ENCODE results near the gene CDKN1B. TPM values are rescaled to one million over a fixed set of nuclear protein-coding genes. Genes with fewer than 3 reads are reported as not detected.

The CDKN1B gene
- total RNA-seq, result 10 to 100 TPM; 16.6 to 89.8 (median 68.6) TPM

DNA sequence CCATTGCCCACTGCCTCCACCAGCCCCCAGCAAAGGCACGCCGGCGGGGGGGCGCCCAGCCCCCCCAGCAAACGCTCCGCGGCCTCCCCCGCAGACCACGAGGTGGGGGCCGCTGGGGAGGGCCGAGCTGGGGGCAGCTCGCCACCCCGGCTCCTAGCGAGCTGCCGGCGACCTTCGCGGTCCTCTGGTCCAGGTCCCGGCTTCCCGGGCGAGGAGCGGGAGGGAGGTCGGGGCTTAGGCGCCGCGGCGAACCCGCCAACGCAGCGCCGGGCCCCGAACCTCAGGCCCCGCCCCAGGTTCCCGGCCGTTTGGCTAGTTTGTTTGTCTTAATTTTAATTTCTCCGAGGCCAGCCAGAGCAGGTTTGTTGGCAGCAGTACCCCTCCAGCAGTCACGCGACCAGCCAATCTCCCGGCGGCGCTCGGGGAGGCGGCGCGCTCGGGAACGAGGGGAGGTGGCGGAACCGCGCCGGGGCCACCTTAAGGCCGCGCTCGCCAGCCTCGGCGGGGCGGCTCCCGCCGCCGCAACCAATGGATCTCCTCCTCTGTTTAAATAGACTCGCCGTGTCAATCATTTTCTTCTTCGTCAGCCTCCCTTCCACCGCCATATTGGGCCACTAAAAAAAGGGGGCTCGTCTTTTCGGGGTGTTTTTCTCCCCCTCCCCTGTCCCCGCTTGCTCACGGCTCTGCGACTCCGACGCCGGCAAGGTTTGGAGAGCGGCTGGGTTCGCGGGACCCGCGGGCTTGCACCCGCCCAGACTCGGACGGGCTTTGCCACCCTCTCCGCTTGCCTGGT is at the start of gene CDKN1B:
Gene CDKN1B (plus strand): TSS at position 576 of the 793 bp plus-strand sequence. CDS start 472 bp downstream, outside the sequence.
- Histone ChIP-seq H3K4me1 (replicated peaks in 1 of 2) (peaks cover 24 to 30% of the 10 kb centered on the region in 2 donors), H3K4me3 (peak within 1 kb of the TSS; percentile 76 to 97 (median 96)), H3K27ac (peak within 1 kb of the TSS; percentile 92 to 98)
- WGBS, 10 experiments, result 0% methylated on average over 1 to 8 of the region's 81 CpGs; no CpG with 5 or more reads in 4 of the 10 experiments
- in situ Hi-C loops (cut with MboI; ENCODE audit: low pct_unique_long_range_greater_than_20kb in 2 of 9, low sequenced_read_pairs in 9 of 9, unreplicated experiment in 9 of 9), result loop anchor here in 4 of 9 experiments (25.0 kb wide), 4 partner anchors 205 to 1130 kb away; partner anchors contain the start of genes BORCS5 (in 2 of the 4) and MANSC1 (in 2 of the 4)
- peak; percentile 81 to 93 (median 89) for ATAC-seq (replicated peaks in 6 of 8)

DNA sequence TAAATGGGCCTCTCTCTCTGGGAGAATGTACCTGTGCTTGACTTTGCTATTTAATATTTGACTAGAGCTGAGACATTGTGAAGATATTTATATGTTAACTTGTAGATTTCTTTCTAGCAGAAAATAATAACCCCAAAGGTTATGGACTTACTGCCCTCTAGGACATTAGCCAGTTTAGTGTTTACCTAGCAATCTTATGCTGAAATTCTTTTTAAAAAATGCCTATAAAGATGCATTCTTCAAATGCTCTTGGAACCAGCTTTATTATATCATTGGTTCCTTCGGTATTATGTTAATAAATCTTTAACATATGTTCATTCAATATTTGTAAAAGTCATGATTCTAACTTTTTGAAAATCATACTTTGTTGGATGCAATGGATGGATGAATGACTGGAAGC is 49.2 kb upstream of the CDKN1B start:
- no peak for ATAC-seq (replicated peaks in 6 of 8)
- in situ Hi-C loops (cut with MboI; ENCODE audit: low pct_unique_long_range_greater_than_20kb in 2 of 9, low sequenced_read_pairs in 9 of 9, unreplicated experiment in 9 of 9), result loop anchor here in 1 of 9 experiments (25.0 kb wide), 1 partner anchor 281 kb away; no protein-coding TSS in a partner anchor
- Histone ChIP-seq H3K4me1 (replicated peaks in 1 of 2) (peaks cover 0 to 10% of the 10 kb centered on the region in 2 donors), H3K4me3 (no peak overlapping the region), H3K27ac (no peak overlapping the region)
- 9 to 100% (median 83%) methylated on average over 1 of the region's 1 CpG; no CpG with 5 or more reads in 1 of the 10 experiments for WGBS, 10 experiments

DNA sequence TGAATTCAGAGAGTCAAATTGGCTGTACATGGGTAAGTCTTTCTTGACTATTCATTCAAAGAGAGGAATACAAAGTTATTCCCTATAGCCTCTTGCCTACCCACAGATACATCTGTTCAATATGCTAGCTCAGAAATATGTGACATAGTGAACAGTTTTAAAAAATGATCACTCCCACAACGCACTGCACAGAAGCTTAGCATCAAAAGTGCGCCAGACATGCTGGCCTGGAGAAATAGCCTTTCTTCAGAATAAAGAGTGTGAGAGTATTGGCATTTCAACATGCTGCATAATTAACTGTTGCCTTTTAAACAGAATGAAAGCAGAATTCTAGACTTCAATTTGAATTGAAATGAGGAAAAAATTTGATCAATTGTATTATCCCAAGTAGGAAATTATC is 48.1 kb upstream of the CDKN1B start:
- in situ Hi-C loops (cut with MboI; ENCODE audit: low pct_unique_long_range_greater_than_20kb in 2 of 9, low sequenced_read_pairs in 9 of 9, unreplicated experiment in 9 of 9), result loop anchor here in 1 of 9 experiments (25.0 kb wide), 1 partner anchor 282 kb away; no protein-coding TSS in a partner anchor
- no peak for ATAC-seq (replicated peaks in 6 of 8)
- no peak overlapping the region for H3K27ac ChIP-seq
- no peak overlapping the region for H3K4me3 ChIP-seq
- H3K4me1 ChIP-seq (replicated peaks in 1 of 2), result peaks cover 0 to 10% of the 10 kb centered on the region in 2 donors
- 87 to 100% (median 100%) methylated on average over 1 to 2 of the region's 2 CpGs; no CpG with 5 or more reads in 1 of the 10 experiments for WGBS, 10 experiments

DNA sequence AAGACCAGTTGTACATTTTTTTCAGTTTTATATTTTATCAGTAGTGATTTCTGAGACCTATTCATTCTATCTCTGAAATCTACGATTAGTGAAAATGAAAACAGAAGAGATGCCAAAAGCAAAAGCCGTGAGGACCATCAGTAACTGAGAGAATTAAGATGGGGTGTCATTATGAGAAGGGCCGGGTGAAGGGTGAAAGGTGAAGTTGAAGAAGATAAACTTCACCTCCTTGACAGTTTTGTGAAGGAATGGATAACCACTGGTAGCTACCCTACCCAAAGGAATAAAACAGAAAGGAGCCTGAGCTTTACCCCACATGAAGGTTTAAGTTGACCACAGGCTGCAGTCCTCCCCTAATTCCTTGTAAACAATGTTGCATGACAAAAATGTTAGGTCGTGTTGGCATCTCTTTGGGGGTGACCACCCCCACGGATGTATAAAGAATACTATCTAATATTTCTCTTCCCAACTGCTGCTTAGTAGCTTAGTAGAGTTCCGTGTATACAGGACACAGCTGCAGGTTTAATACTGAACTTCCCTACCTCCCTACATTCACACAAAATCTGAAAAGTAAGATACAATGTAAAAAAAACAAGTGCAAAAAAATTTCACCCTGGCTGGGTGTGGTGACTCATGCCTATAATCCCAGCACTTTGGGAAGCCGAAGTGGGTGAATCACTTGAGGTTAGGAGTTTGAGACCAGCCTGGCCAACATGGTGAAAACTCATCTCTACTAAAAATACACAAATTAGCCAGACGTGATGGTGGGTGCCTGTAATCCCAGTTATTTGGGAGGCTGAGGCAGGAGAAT is 45.1 kb upstream of the CDKN1B start:
- Histone ChIP-seq H3K27ac (no peak overlapping the region), H3K4me1 (replicated peaks in 1 of 2) (peaks cover 0 to 9% of the 10 kb centered on the region in 2 donors), H3K4me3 (no peak overlapping the region)
- in situ Hi-C loops (cut with MboI; ENCODE audit: low pct_unique_long_range_greater_than_20kb in 2 of 9, low sequenced_read_pairs in 9 of 9, unreplicated experiment in 9 of 9), result loop anchor here in 1 of 9 experiments (25.0 kb wide), 1 partner anchor 285 kb away; no protein-coding TSS in a partner anchor
- ATAC-seq (replicated peaks in 6 of 8), result no peak
- 47 to 100% (median 81%) methylated on average over 1 to 7 of the region's 8 CpGs for WGBS, 10 experiments

GRCh38 chr12:12673296-12673695 is 43.9 kb upstream of the CDKN1B start:
- Histone ChIP-seq H3K27ac (no peak overlapping the region), H3K4me3 (no peak overlapping the region), H3K4me1 (replicated peaks in 1 of 2) (peaks cover 0 to 11% of the 10 kb centered on the region in 2 donors)
- WGBS, 10 experiments, result 80 to 100% (median 94%) methylated on average over 1 to 3 of the region's 3 CpGs; no CpG with 5 or more reads in 1 of the 10 experiments
- in situ Hi-C loops (cut with MboI; ENCODE audit: low pct_unique_long_range_greater_than_20kb in 2 of 9, low sequenced_read_pairs in 9 of 9, unreplicated experiment in 9 of 9), result loop anchor here in 1 of 9 experiments (25.0 kb wide), 1 partner anchor 286 kb away; no protein-coding TSS in a partner anchor
- ATAC-seq (replicated peaks in 6 of 8), result no peak

- H3K4me3 ChIP-seq, result no peak overlapping the region
- ATAC-seq (replicated peaks in 6 of 8), result no peak
- H3K4me1 ChIP-seq (replicated peaks in 1 of 2), result peaks cover 12 to 13% of the 10 kb centered on the region in 2 donors
- 0 to 50% (median 17%) methylated on average over 1 to 3 of the region's 3 CpGs; no CpG with 5 or more reads in 1 of the 10 experiments for WGBS, 10 experiments
- in situ Hi-C loops (cut with MboI; ENCODE audit: low pct_unique_long_range_greater_than_20kb in 2 of 9, low sequenced_read_pairs in 9 of 9, unreplicated experiment in 9 of 9), result loop anchor here in 2 of 9 experiments (25.0 kb wide), 2 partner anchors 289 to 314 kb away; partner anchors contain the start of genes BORCS5 (in 1 of the 2) and MANSC1 (in 1 of the 2)
- no peak overlapping the region for H3K27ac ChIP-seq
Measured at GRCh38 chr12:12676605-12677004, 40.6 kb upstream of the CDKN1B start.

- Histone ChIP-seq H3K4me3 (no peak overlapping the region), H3K27ac (no peak overlapping the region), H3K4me1 (replicated peaks in 1 of 2) (peaks cover 30 to 34% of the 10 kb centered on the region in 2 donors)
- in situ Hi-C loops (cut with MboI; ENCODE audit: low pct_unique_long_range_greater_than_20kb in 2 of 9, low sequenced_read_pairs in 9 of 9, unreplicated experiment in 9 of 9), result loop anchor here in 2 of 9 experiments (25.0 kb wide), 2 partner anchors 294 to 319 kb away; partner anchors contain the start of genes BORCS5 (in 1 of the 2) and MANSC1 (in 1 of the 2)
- WGBS, 10 experiments, result 60 to 100% (median 92%) methylated on average over 1 to 4 of the region's 5 CpGs; no CpG with 5 or more reads in 2 of the 10 experiments
- ATAC-seq (replicated peaks in 6 of 8), result no peak
Measured at GRCh38 chr12:12681061-12681765, 36.0 kb upstream of the CDKN1B start.

DNA sequence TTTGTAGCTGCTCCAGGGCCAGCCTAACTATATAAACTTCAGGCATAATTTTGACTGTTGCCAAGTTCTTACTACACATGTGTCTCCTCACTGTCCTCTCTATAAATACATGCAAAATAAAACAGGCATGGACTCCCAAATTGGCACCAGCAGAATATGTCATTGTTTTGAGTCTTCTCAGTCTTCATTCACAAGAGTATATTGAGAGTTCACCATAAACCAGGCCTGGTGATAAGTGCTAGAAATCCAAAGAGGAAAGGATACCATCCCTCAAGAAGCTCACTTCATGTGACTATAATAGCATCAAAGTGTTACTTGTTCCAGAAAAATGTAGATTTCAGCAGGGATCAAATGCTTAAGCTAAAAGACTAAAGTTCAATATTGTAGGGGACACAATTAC is 34.9 kb upstream of the CDKN1B start:
- Histone ChIP-seq H3K4me1 (replicated peaks in 1 of 2) (peaks cover 30% of the 10 kb centered on the region in 2 donors), H3K27ac (no peak overlapping the region), H3K4me3 (peak overlapping the region in 4 of 5 donors; percentile 10 to 59 (median 48))
- ATAC-seq (replicated peaks in 6 of 8), result no peak
- in situ Hi-C loops (cut with MboI; ENCODE audit: low pct_unique_long_range_greater_than_20kb in 2 of 9, low sequenced_read_pairs in 9 of 9, unreplicated experiment in 9 of 9), result loop anchor here in 2 of 9 experiments (25.0 kb wide), 2 partner anchors 295 to 320 kb away; partner anchors contain the start of genes BORCS5 (in 1 of the 2) and MANSC1 (in 1 of the 2)

GRCh38 chr12:12683136-12683697 is 34.0 kb upstream of the CDKN1B start:
- ATAC-seq (replicated peaks in 6 of 8), result no peak
- peak overlapping the region; percentile 73 to 75 for H3K27ac ChIP-seq
- WGBS, 10 experiments, result 11 to 90% (median 40%) methylated on average over 1 to 4 of the region's 4 CpGs
- in situ Hi-C loops (cut with MboI; ENCODE audit: low pct_unique_long_range_greater_than_20kb in 2 of 9, low sequenced_read_pairs in 9 of 9, unreplicated experiment in 9 of 9), result loop anchor here in 2 of 9 experiments (25.0 kb wide), 2 partner anchors 296 to 321 kb away; partner anchors contain the start of genes BORCS5 (in 1 of the 2) and MANSC1 (in 1 of the 2)
- H3K4me1 ChIP-seq (replicated peaks in 1 of 2), result peaks cover 29 to 30% of the 10 kb centered on the region in 2 donors
- H3K4me3 ChIP-seq, result peak overlapping the region; percentile 44 to 59 (median 53)

DNA sequence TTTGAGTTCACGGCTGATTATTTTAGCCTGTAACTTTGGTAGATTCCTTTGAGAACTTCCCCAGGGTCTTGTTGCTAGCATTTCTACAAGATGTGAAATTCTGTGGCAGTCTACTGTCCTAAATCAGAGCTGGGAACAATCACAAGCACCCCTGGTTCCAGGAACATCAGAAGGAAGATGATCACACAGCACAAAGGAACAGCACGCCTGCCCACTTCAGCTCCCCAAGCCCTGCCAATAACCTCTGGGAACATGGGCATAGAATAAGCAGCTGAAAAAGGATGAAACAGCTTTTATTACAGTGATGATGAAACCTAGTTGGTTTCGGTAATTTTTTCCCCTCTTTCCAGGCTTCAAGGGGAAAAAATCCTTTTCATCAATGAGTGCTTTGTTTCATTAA is 33.4 kb upstream of the CDKN1B start:
- ATAC-seq (replicated peaks in 6 of 8), result no peak
- in situ Hi-C loops (cut with MboI; ENCODE audit: low pct_unique_long_range_greater_than_20kb in 2 of 9, low sequenced_read_pairs in 9 of 9, unreplicated experiment in 9 of 9), result loop anchor here in 2 of 9 experiments (25.0 kb wide), 2 partner anchors 296 to 321 kb away; partner anchors contain the start of genes BORCS5 (in 1 of the 2) and MANSC1 (in 1 of the 2)
- Histone ChIP-seq H3K27ac (peak overlapping the region; percentile 73 to 75), H3K4me1 (replicated peaks in 1 of 2) (peaks cover 29 to 30% of the 10 kb centered on the region in 2 donors), H3K4me3 (peak overlapping the region; percentile 44 to 59 (median 53))
- WGBS, 10 experiments, result 0 to 57% (median 5%) methylated on average over 1 to 3 of the region's 3 CpGs

GRCh38 chr12:12684375-12685106 is 32.6 kb upstream of the CDKN1B start:
- H3K27ac ChIP-seq, result peak overlapping the region; percentile 83 to 89
- H3K4me1 ChIP-seq (replicated peaks in 1 of 2), result peaks cover 29 to 30% of the 10 kb centered on the region in 2 donors

More at GRCh38 chr12:12684375-12685106, 32.6 kb upstream of the CDKN1B start:
- H3K4me3 ChIP-seq, result peak overlapping the region; percentile 44 to 59 (median 53)
- in situ Hi-C loops (cut with MboI; ENCODE audit: low pct_unique_long_range_greater_than_20kb in 2 of 9, low sequenced_read_pairs in 9 of 9, unreplicated experiment in 9 of 9), result loop anchor here in 2 of 9 experiments (25.0 kb wide), 2 partner anchors 297 to 322 kb away; partner anchors contain the start of genes BORCS5 (in 1 of the 2) and MANSC1 (in 1 of the 2)
- ATAC-seq (replicated peaks in 6 of 8), result peak in 7 of 8 experiments; percentile 35 to 93 (median 89)
- 0% methylated on average over 1 to 4 of the region's 5 CpGs; no CpG with 5 or more reads in 4 of the 10 experiments for WGBS, 10 experiments

All from motor neuron (in vitro differentiated cells).